GM18867 (cell line): ENCODE results near the gene FTO.

Experiments
- ATAC-seq: cut with Tn5 transposase; IDR thresholded peaks from one replicate; pipeline ENCODE4 v1.9.1; 2021; ENCODE audit warnings: mild to moderate bottlenecking, moderate library complexity; ENCODE audit not compliant: unreplicated experiment

The FTO gene

GRCh38 chr16:53924331-53925106 lies 220.6 kb downstream of the FTO start:
- ATAC-seq: no peak

GRCh38 chr16:53925107-53925410 lies 221.1 kb downstream of the FTO start:
- ATAC-seq: no peak

- no peak for ATAC-seq
Measured at GRCh38 chr16:53925526-53925925, 221.6 kb downstream of the FTO start.

GRCh38 chr16:53926209-53926608 lies 222.3 kb downstream of the FTO start:
- ATAC-seq: no peak

- no peak for ATAC-seq
Measured at GRCh38 chr16:53932975-53933374, 229.0 kb downstream of the FTO start.

- ATAC-seq: no peak
Measured at GRCh38 chr16:53933407-53933806, 229.5 kb downstream of the FTO start.

GRCh38 chr16:53936052-53936451 lies 232.1 kb downstream of the FTO start:
- ATAC-seq: no peak

- ATAC-seq: no peak
Measured at GRCh38 chr16:53936529-53936928, 232.6 kb downstream of the FTO start.

- no peak for ATAC-seq
Measured at GRCh38 chr16:53937161-53937880, 233.4 kb downstream of the FTO start.

- no peak for ATAC-seq
Measured at GRCh38 chr16:53944025-53944424, 240.1 kb downstream of the FTO start.

- ATAC-seq: peak; percentile 59
Measured at GRCh38 chr16:53945996-53946395, 242.0 kb downstream of the FTO start.

GRCh38 chr16:53946746-53947386 lies 242.9 kb downstream of the FTO start:
- no peak for ATAC-seq

- ATAC-seq: no peak
Measured at GRCh38 chr16:53947642-53948041, 243.7 kb downstream of the FTO start.

GRCh38 chr16:53948326-53948725 lies 244.4 kb downstream of the FTO start:
- ATAC-seq: no peak

GRCh38 chr16:53948734-53949430 lies 244.9 kb downstream of the FTO start:
- ATAC-seq: no peak

GRCh38 chr16:53949715-53950410 lies 245.9 kb downstream of the FTO start:
- peak; percentile 70 for ATAC-seq

GRCh38 chr16:53950677-53951076 lies 246.7 kb downstream of the FTO start:
- no peak for ATAC-seq

GRCh38 chr16:53952215-53953208 lies 248.6 kb downstream of the FTO start:
- peak; percentile 60 for ATAC-seq

- no peak for ATAC-seq
Measured at GRCh38 chr16:53953336-53953735, 249.4 kb downstream of the FTO start.
